Measurements from ENCODE around the gene LMNA.

GRCh38 chr1:156117414-156118176 is 3.1 kb downstream of the LMNA start:
- TF ChIP-seq, protein P1, sequence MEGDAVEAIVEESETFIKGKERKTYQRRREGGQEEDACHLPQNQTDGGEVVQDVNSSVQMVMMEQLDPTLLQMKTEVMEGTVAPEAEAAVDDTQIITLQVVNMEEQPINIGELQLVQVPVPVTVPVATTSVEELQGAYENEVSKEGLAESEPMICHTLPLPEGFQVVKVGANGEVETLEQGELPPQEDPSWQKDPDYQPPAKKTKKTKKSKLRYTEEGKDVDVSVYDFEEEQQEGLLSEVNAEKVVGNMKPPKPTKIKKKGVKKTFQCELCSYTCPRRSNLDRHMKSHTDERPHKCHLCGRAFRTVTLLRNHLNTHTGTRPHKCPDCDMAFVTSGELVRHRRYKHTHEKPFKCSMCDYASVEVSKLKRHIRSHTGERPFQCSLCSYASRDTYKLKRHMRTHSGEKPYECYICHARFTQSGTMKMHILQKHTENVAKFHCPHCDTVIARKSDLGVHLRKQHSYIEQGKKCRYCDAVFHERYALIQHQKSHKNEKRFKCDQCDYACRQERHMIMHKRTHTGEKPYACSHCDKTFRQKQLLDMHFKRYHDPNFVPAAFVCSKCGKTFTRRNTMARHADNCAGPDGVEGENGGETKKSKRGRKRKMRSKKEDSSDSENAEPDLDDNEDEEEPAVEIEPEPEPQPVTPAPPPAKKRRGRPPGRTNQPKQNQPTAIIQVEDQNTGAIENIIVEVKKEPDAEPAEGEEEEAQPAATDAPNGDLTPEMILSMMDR (IDR thresholded peaks at IDR 0.05) = no peak
- TF ChIP-seq POLR2A (IDR thresholded peaks at IDR 0.05) = no peak
